ENCODE results near the gene EXD3.

Gene EXD3

GRCh38 chr9:137439158-137439714 is 16.3 kb upstream of the EXD3 start:
- H3K9ac ChIP-seq (ENCODE audit: low read depth, low read length) = no peak overlapping the region
- no peaks in the 10 kb centered on the region for H3K9me3 ChIP-seq (ENCODE audit: control insufficient read depth, insufficient read depth, low read length)
- H3K27me3 ChIP-seq (ENCODE audit: control insufficient read depth, insufficient read depth, low read length) = no peaks in the 10 kb centered on the region
- no peak overlapping the region for H3K4me3 ChIP-seq (ENCODE audit: low read depth, low read length)
- H3K4me1 ChIP-seq (ENCODE audit: control insufficient read depth, insufficient read depth, low read length) = peaks cover 3% of the 10 kb centered on the region
- no peaks in the 10 kb centered on the region for H3K36me3 ChIP-seq (ENCODE audit: control insufficient read depth, insufficient read depth, low read length)

GRCh38 chr9:137438591-137439157 is 15.7 kb upstream of the EXD3 start:
- H3K4me1 ChIP-seq (ENCODE audit: control insufficient read depth, insufficient read depth, low read length) = peaks cover 3% of the 10 kb centered on the region

GRCh38 chr9:137437691-137438590 is 15.0 kb upstream of the EXD3 start:
- Histone ChIP-seq H3K4me1 (ENCODE audit: control insufficient read depth, insufficient read depth, low read length) (peaks cover 3% of the 10 kb centered on the region), H3K36me3 (ENCODE audit: control insufficient read depth, insufficient read depth, low read length) (no peaks in the 10 kb centered on the region), H3K9ac (ENCODE audit: low read depth, low read length) (no peak overlapping the region), H3K27me3 (ENCODE audit: control insufficient read depth, insufficient read depth, low read length) (no peaks in the 10 kb centered on the region), H3K9me3 (ENCODE audit: control insufficient read depth, insufficient read depth, low read length) (no peaks in the 10 kb centered on the region), H3K4me3 (ENCODE audit: low read depth, low read length) (no peak overlapping the region)

More at GRCh38 chr9:137438591-137439157, 15.7 kb upstream of the EXD3 start:
- Histone ChIP-seq H3K9ac (ENCODE audit: low read depth, low read length) (no peak overlapping the region), H3K4me3 (ENCODE audit: low read depth, low read length) (no peak overlapping the region), H3K36me3 (ENCODE audit: control insufficient read depth, insufficient read depth, low read length) (no peaks in the 10 kb centered on the region), H3K27me3 (ENCODE audit: control insufficient read depth, insufficient read depth, low read length) (no peaks in the 10 kb centered on the region), H3K9me3 (ENCODE audit: control insufficient read depth, insufficient read depth, low read length) (no peaks in the 10 kb centered on the region)

DNA sequence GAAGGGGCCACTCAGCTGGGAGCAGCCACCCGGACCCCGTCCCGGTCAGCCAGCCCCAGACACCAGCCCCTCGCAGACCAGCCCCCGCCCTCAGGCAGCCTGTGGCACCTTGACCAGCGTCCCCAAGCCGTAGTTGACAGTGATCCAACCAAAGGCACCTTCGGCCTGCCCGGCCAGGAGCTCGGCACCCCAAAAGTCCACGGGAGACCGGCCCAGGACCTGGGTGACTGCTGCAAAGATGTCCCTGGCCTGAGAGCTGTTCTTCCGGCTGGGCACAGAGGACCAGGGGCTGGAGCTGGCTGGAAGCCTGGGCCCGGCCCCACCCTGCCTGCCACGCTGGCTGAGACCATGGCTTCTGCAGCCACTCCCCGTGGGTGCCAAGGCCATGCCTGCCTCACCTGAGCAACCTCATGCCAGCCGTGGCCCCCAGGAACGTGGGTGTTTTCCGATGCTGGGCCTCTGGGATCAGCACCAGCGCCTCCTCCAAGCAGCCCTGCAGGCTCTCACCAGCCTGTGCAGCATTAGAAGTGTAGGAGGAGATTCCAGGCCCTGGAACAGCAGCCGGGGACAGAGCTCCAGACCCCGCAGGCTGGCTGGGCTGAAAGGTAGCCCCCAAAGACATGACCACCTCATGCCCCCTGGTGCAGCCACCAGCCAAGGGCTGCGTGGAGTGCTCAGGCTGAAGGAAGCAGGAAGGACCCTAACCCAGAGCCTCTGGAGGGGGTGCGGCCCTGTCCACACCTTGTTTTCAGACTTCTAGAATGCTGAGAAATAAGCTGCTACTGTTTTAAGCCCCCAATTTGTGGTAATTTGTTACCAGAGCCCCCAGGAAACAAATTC is 14.0 kb upstream of the EXD3 start:
- H3K9ac ChIP-seq (ENCODE audit: low read depth, low read length) = no peak overlapping the region
- H3K9me3 ChIP-seq (ENCODE audit: control insufficient read depth, insufficient read depth, low read length) = no peaks in the 10 kb centered on the region
- no peak overlapping the region for H3K4me3 ChIP-seq (ENCODE audit: low read depth, low read length)
- H3K27me3 ChIP-seq (ENCODE audit: control insufficient read depth, insufficient read depth, low read length) = no peaks in the 10 kb centered on the region
- no peaks in the 10 kb centered on the region for H3K36me3 ChIP-seq (ENCODE audit: control insufficient read depth, insufficient read depth, low read length)
- H3K4me1 ChIP-seq (ENCODE audit: control insufficient read depth, insufficient read depth, low read length) = no peaks in the 10 kb centered on the region

DNA sequence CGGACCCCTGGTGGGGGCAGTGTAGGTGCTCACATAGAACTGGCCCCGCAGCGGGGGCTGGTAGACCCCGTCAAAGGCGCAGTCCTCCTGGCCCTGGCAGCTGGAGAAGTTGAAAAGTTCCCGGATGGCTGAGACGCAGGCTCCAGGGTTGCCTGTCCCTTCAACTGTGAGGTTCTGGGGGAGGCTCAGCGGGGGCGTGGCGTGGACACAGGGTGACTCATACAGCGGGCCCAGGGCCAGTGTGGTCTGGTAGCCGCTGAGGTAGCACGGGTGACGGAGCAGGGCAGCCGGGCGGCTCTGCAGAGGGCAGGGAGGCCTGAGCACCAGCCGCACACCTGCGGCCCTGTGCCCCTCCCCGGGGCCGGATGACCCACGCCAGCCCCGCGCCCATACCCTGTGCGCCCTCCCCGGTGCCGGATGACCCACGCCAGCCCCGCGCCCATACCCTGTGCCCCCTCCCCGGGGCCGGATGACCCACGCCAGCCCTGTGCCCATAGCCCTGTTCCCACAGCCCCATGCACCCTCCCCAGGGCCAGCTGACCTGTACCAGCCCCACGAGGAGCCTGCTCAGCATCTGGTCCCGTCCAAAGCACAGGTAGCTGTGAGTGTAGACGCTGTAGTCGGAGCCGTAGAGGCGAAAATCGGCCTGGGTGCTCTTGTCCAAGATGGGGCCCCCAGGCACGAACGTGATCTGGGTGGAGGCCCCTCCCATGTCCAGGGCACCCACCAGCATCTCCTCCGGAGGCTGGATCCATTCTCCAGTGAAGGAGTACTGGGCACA is 13.2 kb upstream of the EXD3 start:
- Histone ChIP-seq H3K4me1 (ENCODE audit: control insufficient read depth, insufficient read depth, low read length) (no peaks in the 10 kb centered on the region), H3K36me3 (ENCODE audit: control insufficient read depth, insufficient read depth, low read length) (no peaks in the 10 kb centered on the region), H3K27me3 (ENCODE audit: control insufficient read depth, insufficient read depth, low read length) (no peaks in the 10 kb centered on the region), H3K9ac (ENCODE audit: low read depth, low read length) (no peak overlapping the region), H3K4me3 (ENCODE audit: low read depth, low read length) (no peak overlapping the region), H3K9me3 (ENCODE audit: control insufficient read depth, insufficient read depth, low read length) (no peaks in the 10 kb centered on the region)

DNA sequence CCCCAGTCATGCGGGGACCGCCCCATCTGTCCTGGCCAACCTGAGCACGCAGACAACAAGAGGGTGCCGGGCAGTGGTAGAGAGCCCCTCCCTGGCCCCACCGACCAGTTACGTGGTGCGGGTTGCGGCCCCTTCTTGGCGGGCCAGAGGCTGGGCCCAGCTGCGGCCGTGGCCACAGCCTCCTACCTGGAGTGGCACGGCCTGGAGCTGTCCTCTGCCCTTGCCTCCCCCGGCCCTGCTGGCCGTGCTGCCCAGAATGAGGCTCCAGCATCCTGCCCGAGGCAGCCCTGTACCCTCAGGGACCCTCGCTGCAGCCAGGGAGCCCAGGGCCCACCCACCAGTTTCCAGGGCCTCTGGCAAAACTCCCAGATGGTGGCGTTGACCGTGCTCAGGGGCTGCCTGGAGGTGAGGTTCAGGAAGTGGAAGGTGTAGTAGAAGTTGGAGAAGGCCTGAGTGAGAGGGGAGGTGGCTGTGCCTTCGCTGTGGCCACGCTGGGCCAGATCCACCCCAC is 12.5 kb upstream of the EXD3 start:
- Histone ChIP-seq H3K9me3 (ENCODE audit: control insufficient read depth, insufficient read depth, low read length) (no peaks in the 10 kb centered on the region), H3K27me3 (ENCODE audit: control insufficient read depth, insufficient read depth, low read length) (no peaks in the 10 kb centered on the region), H3K9ac (ENCODE audit: low read depth, low read length) (no peak overlapping the region), H3K4me3 (ENCODE audit: low read depth, low read length) (no peak overlapping the region), H3K4me1 (ENCODE audit: control insufficient read depth, insufficient read depth, low read length) (no peaks in the 10 kb centered on the region), H3K36me3 (ENCODE audit: control insufficient read depth, insufficient read depth, low read length) (no peaks in the 10 kb centered on the region)

- Histone ChIP-seq H3K9ac (ENCODE audit: low read depth, low read length) (no peak overlapping the region), H3K36me3 (ENCODE audit: control insufficient read depth, insufficient read depth, low read length) (no peaks in the 10 kb centered on the region)
Observed at GRCh38 chr9:137434498-137435380, 11.8 kb upstream of the EXD3 start.

DNA sequence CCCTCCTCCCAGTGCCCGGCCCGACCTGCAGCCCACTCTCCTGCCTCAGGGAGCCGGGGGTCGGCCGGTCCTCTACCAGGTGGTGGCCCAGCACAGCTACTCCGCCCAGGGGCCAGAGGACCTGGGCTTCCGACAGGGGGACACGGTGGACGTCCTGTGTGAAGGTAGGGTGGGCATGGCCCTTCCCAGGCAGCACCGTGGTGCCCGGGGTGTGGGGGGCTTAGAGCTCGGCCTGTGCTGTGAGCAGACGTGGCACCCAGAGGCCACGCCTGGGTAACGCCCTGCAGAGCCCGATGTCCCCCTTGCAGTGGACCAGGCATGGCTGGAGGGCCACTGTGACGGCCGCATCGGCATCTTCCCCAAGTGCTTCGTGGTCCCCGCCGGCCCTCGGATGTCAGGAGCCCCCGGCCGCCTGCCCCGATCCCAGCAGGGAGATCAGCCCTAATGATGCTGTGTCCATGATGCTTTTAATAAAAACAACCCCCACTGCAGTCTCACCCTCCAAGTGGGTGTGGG is 11.0 kb upstream of the EXD3 start:
- Histone ChIP-seq H3K4me1 (ENCODE audit: control insufficient read depth, insufficient read depth, low read length) (no peaks in the 10 kb centered on the region), H3K9me3 (ENCODE audit: control insufficient read depth, insufficient read depth, low read length) (no peaks in the 10 kb centered on the region), H3K27me3 (ENCODE audit: control insufficient read depth, insufficient read depth, low read length) (no peaks in the 10 kb centered on the region), H3K9ac (ENCODE audit: low read depth, low read length) (no peak overlapping the region), H3K4me3 (ENCODE audit: low read depth, low read length) (no peak overlapping the region), H3K36me3 (ENCODE audit: control insufficient read depth, insufficient read depth, low read length) (no peaks in the 10 kb centered on the region)

More at GRCh38 chr9:137434498-137435380, 11.8 kb upstream of the EXD3 start:
- no peaks in the 10 kb centered on the region for H3K4me1 ChIP-seq (ENCODE audit: control insufficient read depth, insufficient read depth, low read length)
- no peaks in the 10 kb centered on the region for H3K27me3 ChIP-seq (ENCODE audit: control insufficient read depth, insufficient read depth, low read length)
- H3K4me3 ChIP-seq (ENCODE audit: low read depth, low read length) = no peak overlapping the region
- H3K9me3 ChIP-seq (ENCODE audit: control insufficient read depth, insufficient read depth, low read length) = no peaks in the 10 kb centered on the region

DNA sequence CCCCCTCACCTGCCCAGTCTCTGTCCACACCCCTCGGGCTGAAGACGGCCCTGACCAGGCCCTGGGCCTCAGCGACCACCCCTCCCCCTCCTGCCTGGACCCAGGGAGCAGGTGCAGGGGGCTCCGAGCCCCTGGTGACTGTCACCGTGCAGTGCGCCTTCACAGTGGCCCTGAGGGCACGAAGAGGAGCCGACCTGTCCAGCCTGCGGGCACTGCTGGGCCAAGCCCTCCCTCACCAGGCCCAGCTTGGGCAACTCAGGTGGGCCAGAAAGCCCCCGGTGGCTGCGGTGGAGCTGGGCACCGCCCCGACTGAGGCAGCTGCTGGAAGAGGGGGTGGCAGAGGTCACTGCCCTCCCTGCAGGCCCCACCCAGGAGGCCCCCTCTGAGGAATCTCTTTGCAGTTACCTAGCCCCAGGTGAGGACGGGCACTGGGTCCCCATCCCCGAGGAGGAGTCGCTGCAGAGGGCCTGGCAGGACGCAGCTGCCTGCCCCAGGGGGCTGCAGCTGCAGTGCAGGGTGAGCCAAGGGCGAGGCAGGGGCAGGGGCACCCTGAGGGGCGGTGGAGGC is 10.5 kb upstream of the EXD3 start:
- H3K9me3 ChIP-seq (ENCODE audit: control insufficient read depth, insufficient read depth, low read length) = no peaks in the 10 kb centered on the region
- H3K27me3 ChIP-seq (ENCODE audit: control insufficient read depth, insufficient read depth, low read length) = no peaks in the 10 kb centered on the region
- H3K36me3 ChIP-seq (ENCODE audit: control insufficient read depth, insufficient read depth, low read length) = no peaks in the 10 kb centered on the region
- no peak overlapping the region for H3K4me3 ChIP-seq (ENCODE audit: low read depth, low read length)
- no peaks in the 10 kb centered on the region for H3K4me1 ChIP-seq (ENCODE audit: control insufficient read depth, insufficient read depth, low read length)
- H3K9ac ChIP-seq (ENCODE audit: low read depth, low read length) = no peak overlapping the region

Measured in iPS-15b (cell line).